Measurements from ENCODE around the gene PDK1.
A peak's percentile ranks its signal among the peaks of the same experiment; 100 is the strongest.
"Not testable (repeated sequence)": the region's sequence is repeated elsewhere in the genome, so short reads cannot be mapped to it uniquely, and the experiment has no call there.

PDK1 gene

DNA sequence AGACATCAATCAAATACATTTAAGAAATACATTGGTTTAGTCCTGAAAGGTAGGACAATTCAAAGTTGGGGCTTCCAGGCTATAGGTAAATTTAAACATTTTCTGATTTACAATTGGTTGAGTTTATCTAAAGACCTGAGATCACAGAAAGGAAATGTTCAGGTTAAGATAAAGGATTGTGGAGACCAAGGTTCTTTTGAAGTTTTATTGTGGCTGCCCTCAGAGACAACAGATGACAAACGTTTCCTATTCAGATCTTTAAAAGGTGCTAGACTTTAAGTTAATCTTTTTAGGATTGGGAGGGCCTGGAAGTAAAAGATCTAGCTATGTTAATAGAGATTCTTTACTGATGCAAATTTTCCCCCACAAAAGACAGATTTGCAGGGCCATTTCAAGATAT lies 6.1 kb upstream of the PDK1 start:
- DNase-seq; in situ Hi-C loops (cut with HindIII; ENCODE audit: low pct_ligation_motif_present, low pct_unique_long_range_greater_than_20kb, low sequenced_read_pairs): not testable (repeated sequence)

DNA sequence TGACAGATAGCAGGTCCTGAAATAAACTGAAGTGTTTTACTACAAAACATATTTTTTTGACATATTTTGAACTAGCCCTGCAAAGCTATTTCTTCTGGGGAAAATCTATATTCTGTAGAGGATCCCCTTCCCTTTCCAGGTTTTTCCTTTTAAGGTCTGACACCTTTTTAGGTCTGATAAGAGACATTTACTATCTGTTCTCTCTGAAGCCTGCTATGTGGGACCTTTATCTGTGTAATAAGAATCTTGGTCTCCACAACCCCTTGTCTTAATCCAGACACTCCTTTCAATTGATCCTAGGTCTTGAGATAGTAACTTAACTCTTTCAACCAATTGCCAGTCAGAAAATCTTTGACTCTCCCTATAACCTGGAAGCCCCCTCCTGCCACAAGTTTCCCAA lies 5.5 kb upstream of the PDK1 start:
- no peak for DNase-seq
- in situ Hi-C loops (cut with HindIII; ENCODE audit: low pct_ligation_motif_present, low pct_unique_long_range_greater_than_20kb, low sequenced_read_pairs) = no loop called here

DNA sequence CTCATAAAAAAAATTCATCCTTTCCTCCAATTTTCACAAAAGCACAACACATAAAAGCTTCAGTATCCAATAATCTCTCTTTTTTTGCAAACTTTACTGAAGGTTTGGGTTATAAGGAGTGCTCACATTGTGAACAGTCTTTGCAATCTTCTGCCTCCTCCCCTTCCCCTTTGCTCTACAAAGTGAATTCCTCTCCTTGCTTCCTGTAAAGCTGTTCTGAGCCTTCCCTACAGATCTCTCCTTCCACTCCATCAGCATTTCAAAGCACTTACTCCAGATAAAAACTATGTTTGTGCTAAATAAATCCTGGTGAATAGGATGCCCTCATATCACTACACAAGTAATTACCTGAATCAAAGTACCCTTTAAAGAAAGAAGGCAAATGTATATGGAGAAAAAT lies 4.6 kb upstream of the PDK1 start:
- in situ Hi-C loops (cut with HindIII; ENCODE audit: low pct_ligation_motif_present, low pct_unique_long_range_greater_than_20kb, low sequenced_read_pairs) = no loop called here

DNA sequence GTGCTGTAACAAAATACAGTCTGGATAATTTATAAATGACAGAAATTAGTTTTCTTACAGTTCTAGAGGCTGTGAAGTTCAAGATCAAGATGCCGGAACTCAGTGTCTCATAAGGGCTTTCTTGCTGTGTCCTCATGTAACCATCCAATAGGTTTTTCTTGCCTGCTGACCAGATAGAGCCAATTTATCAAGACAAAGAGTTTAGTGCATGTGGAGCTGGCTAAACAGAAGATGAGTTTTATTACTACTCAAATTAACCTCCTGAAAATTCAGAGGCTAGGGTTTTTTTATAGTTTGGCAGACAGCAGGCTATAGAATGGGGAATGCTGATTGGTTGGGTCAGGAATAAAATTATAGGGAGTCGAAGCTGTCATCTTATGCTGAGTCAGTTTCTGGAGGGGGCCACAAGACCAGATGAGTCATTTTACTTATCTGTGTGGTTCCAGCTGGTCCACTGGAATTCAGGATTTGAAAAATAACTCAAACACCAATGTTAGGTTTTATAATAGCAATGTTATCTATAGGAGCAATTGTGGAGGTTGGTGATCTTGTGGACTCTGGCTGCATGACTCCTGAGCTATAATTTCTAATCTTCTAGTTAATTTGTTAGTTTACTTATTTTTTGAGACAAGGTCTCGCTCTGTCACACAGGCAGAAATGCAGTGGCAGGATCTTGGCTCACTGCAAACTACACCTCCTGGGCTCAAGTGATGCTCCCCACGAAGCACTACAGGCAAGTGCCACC lies 3.2 kb upstream of the PDK1 start:
- peak; percentile 81 for DNase-seq
- in situ Hi-C loops (cut with HindIII; ENCODE audit: low pct_ligation_motif_present, low pct_unique_long_range_greater_than_20kb, low sequenced_read_pairs) = no loop called here

More for the DNA sequence above, 4.6 kb upstream of the PDK1 start:
- DNase-seq = peak; percentile 36

DNA sequence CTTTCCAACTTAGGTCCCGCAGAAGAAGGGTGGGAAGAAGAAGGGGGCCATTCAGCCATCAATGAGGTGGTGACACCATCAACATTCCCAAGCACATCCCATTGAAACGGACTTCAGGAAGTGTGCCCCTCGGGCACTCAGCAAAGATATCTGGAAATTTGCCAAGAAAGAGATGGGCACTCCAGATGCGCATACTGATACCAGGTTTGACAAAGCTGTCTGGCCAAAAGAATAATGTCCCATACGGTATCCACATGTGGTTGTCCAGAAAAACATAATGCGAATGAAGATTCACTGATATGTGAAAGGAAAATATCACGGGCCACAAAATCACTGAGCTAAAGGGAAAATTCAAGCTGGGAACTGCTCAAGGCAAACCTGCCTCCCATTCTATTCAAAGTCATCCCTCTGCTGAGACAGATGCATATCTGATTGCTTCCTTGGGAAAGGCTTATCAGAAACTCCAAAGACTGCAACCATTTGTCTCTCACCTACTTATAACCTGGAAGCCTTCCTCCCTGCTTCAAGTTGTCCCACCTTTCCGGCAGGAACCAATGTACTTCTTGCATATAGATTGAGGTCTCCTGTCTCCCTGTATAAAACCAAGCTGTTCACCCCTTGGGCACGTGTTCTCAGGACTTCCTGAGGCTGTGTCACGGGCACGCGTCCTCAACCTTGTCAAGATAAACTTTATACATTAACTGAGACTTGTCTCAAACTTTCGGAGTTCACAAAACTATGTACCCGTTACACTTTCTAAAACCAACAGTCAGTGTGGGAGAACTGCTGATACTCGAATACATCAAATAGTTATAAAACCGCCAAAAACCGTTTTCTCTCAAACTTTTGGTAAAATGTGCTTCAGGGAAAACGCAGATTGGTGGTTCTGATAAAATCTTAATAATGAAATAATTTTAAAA lies 1.3 kb upstream of the PDK1 start:
- in situ Hi-C loops (cut with HindIII; ENCODE audit: low pct_ligation_motif_present, low pct_unique_long_range_greater_than_20kb, low sequenced_read_pairs) = no loop called here
- DNase-seq = no peak

DNA sequence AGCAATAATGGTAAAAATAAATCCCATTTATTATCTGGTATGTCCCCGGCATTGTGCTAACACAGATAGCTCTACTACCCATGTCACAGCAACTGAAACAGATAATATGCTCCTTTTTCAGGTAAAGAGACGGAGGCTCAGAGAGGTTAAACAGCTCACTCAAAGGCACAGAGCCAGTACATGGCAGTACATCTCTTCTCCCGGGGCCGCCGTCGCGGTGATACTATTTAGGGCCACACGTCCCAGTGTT lies 693 bp upstream of the PDK1 start:
- in situ Hi-C loops (cut with HindIII; ENCODE audit: low pct_ligation_motif_present, low pct_unique_long_range_greater_than_20kb, low sequenced_read_pairs) = no loop called here
- DNase-seq = no peak

DNA sequence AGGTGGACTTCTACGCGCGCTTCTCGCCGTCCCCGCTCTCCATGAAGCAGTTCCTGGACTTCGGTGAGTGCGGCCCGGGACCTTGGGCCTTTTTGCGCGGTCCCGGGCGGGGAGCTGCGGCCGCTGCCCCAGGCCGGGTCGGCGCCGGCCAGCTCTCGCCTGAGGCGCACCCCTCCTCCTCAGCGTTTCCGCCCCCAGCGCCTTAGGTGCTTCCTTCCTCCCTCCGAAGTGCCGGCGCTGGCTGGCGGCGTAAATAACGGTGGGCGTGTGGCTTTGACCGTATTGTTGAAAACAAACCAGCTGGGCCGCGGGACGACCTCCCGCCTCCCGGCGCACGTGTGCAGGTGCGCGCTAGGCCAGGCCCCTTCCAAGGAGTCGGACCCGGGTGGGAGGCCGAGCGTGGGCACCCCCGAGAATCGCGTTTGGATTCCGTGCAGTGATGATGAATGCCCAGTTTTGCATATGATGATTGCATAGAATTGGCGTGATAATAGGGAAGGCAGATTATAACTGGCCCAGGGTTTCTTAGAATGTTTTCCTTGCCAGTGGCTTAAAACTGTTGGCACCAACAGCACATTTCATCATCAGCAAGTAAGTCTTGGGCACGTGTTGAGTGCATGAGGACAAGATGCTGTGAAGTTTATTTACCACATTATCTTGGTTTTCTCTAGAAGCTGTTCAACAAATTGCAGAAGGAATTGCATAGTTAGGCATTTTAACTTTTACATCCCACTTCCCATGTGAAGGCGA lies 569 bp downstream of the PDK1 start:
- DNase-seq = peak; percentile 70
- in situ Hi-C loops (cut with HindIII; ENCODE audit: low pct_ligation_motif_present, low pct_unique_long_range_greater_than_20kb, low sequenced_read_pairs) = no loop called here

DNA sequence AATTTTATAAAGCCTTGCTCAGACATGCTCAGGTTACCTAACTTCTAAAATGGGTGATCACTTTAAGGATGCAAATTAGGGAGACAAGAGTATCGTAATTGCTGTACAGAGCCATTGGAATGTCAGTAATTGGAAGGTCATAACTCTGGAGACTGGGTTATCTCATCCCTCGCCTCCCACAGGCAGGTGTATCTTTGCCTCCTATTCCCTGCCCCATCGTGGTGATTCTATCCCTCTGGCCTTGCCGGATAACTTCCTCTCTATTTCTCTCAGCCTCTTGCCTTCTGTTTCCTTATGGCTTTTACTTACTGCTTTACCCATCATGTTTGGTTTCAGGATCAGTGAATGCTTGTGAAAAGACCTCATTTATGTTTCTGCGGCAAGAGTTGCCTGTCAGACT lies 2.5 kb downstream of the PDK1 start:
- DNase-seq = no peak
- in situ Hi-C loops (cut with HindIII; ENCODE audit: low pct_ligation_motif_present, low pct_unique_long_range_greater_than_20kb, low sequenced_read_pairs) = no loop called here

DNA sequence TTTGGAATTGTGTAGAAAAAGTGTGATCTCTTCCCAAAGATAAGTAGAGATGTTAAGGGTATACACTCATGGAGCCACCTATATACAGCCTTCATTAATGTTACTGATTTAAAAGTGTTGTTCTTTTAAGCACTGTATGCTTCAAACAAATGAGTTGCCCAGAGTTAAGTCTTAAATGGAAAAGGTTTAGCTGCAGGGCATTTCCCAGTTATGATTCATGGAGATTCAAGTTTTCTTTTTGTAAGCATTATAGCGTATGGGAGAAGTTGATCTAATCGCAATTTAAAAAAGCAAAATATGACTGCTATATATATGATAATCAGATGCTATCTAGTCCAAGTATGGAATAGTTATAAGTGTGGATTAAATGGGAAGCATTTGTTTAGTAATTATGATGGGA lies 4.8 kb downstream of the PDK1 start:
- in situ Hi-C loops (cut with HindIII; ENCODE audit: low pct_ligation_motif_present, low pct_unique_long_range_greater_than_20kb, low sequenced_read_pairs) = no loop called here

DNA sequence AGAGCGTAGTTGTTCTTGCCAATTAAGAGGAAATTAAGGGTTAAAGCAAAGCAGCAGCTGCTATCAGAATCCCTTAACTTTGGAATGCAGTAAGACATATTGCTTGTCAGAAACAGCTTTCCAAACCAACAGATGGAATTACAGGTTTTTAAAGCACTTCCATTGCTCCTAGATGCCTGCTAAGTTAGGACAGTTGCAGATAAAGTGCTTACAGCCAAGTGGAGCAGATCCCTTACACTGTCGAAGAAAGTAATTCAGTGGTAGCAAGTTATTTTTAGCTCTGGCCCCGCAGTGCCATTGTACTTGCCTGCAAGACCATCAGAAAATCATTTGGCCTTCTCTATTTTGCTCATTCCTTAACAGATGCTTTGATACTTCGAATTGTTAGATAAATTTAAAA lies 5.4 kb downstream of the PDK1 start:
- in situ Hi-C loops (cut with HindIII; ENCODE audit: low pct_ligation_motif_present, low pct_unique_long_range_greater_than_20kb, low sequenced_read_pairs) = no loop called here
- no peak for DNase-seq

More for the DNA sequence above, 4.8 kb downstream of the PDK1 start:
- no peak for DNase-seq

DNA sequence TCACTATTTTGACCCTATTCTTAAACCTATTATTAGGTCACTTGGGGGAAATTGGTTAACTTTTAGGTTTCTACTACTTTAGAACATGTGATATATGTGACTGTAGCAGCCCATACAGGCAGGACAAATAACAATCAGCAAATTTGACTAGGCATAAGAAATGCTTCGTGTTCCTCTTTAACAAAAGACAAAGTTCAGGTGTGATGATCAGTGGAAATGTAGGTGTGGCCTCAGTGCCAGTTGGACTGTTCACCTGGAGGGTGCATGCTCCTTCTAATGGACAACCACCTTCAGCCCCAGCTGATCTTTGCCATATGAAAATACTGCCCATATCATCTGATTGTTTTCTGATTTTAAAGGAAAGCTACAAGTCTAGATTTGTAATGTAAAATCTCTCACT lies 6.4 kb downstream of the PDK1 start:
- DNase-seq = no peak
- in situ Hi-C loops (cut with HindIII; ENCODE audit: low pct_ligation_motif_present, low pct_unique_long_range_greater_than_20kb, low sequenced_read_pairs) = no loop called here

DNA sequence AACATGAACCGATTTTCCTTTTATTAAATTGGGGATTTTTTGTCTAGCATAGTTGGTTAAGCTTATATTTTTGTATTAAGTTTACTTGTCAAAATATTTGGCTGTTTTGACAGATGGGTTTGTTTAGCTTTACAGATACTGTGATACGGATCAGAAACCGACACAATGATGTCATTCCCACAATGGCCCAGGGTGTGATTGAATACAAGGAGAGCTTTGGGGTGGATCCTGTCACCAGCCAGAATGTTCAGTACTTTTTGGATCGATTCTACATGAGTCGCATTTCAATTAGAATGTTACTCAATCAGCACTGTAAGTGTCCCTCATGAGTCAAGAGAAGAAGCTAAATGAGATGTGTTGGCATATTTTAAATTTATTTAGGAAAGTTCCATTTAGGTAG lies 8.5 kb downstream of the PDK1 start:
- in situ Hi-C loops (cut with HindIII; ENCODE audit: low pct_ligation_motif_present, low pct_unique_long_range_greater_than_20kb, low sequenced_read_pairs) = no loop called here
- no peak for DNase-seq

DNA sequence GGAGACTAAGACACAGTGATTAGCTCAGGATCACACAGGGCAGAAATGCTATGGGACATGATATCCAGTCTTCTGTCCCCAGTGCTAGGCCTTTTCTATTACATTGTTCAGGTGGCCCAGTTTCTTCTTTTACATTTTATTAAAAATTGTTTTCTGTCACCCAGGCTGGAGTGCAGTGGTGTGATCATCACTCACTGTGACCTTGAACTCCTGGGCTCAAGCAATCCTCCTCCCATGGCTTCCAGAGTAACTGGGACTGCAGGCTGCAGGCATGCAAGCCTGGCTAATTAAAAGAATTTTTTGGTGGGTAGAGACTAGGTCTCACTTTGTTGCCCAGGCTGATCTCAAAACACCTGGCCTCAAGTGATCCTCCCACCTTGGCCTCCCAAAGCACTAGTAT lies 15.4 kb downstream of the PDK1 start:
- no peak for DNase-seq
- in situ Hi-C loops (cut with HindIII; ENCODE audit: low pct_ligation_motif_present, low pct_unique_long_range_greater_than_20kb, low sequenced_read_pairs) = no loop called here

DNA sequence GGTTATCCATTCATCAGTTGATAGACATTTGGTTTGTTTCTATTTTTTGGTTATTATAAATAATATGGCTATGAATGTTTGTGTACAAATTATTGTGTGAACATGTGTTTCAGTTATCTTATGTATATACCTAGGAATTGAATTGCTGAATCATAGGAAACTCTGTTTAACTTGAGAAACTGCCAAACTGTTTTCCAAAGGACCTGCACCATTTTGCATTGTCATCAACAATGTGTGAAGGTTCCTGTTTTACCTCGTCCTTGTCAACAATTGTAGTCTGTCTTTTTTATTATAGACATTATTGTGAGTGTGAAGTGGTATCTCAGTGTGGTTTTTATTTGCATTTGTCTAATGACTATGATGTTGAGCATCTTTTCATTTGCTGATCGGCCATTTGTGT lies 17.1 kb downstream of the PDK1 start:
- in situ Hi-C loops (cut with HindIII; ENCODE audit: low pct_ligation_motif_present, low pct_unique_long_range_greater_than_20kb, low sequenced_read_pairs) = no loop called here
- no peak for DNase-seq

DNA sequence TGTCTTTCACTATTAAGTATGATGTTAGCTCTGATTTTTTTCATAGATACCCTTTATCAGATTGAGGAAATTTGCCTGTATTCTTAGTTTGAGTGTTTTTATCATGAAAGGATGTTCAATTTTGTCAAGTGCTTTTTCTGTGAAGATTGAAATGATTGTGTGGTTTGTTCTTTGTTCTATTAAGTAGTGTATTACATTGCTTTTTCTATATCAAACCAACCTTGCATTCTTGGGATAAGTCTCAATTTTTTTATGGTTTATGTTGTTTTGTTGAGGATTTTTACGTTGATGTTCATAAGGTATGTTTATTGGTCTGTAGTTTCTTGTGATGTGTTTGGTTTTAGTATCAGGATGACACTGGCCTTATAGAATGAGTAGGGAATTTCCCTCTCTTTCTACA lies 19.1 kb downstream of the PDK1 start:
- DNase-seq = no peak
- in situ Hi-C loops (cut with HindIII; ENCODE audit: low pct_ligation_motif_present, low pct_unique_long_range_greater_than_20kb, low sequenced_read_pairs) = no loop called here

DNA sequence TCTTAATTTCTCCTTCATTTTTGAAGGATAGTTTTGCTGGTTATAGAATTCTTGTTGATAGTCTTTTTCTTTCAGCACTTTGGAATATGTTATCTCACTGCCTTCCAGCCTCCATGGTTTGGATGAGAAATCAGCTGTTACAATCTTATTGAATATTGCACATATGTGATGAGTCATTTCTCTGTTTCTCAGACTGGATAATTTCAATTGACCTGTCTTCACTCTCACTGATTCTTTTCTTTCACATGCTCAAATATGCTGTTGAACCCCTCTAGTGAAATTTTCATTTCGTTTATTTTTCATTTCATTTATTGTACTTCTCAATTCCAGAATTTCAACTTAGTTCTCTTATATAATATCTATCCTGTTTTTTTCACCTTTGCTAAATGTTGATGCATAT lies 22.2 kb downstream of the PDK1 start:
- in situ Hi-C loops (cut with HindIII; ENCODE audit: low pct_ligation_motif_present, low pct_unique_long_range_greater_than_20kb, low sequenced_read_pairs) = no loop called here
- no peak for DNase-seq

DNA sequence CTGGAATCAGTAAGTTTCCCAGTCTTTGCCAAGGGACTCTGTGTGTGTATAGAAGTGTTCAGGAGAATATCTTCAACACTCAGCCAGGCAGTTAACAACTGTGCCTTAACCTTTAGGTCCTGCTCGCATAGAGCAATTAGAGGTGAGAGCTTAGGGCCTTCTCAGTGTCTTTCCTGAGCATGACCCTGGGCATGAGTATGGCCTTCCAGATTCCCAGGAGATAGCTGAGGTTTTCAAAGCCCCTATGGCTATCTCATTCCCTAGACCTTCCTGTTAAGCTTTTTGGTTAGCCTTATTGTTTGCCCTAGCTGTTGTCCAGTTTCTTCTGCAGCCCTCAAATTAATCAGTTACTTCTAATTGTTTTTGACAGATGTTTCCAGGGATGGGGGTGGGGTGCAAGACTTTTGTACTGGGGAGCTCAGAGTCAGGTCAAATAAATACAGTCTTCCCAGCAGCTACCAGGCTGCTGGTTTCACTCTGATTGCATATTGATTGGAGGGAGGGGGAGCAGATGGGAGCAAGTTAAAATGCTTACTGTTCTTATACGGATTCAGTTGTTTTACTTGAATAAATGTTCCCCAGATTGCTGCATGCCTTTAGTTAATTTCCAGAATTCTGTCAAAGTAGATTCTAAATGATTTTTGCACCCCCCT lies 23.1 kb downstream of the PDK1 start:
- in situ Hi-C loops (cut with HindIII; ENCODE audit: low pct_ligation_motif_present, low pct_unique_long_range_greater_than_20kb, low sequenced_read_pairs) = no loop called here
- DNase-seq = no peak

DNA sequence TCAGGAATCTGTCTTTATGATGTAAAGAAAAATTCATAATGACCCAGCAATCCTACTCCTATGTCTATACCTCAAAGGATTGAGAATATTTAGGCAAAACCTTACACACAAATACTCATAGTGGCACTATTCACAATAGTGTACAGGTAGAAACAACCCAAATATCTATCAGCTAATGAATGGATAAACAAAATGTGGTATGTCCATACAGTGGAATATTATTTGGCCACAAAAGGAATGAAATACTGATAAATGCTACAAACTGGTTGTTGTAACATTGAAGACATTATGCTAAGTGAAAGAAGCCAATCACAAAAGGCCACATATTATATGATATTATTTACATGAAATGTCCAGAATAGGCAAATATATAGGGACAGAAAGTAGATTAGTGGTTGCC lies 24.7 kb downstream of the PDK1 start:
- in situ Hi-C loops (cut with HindIII; ENCODE audit: low pct_ligation_motif_present, low pct_unique_long_range_greater_than_20kb, low sequenced_read_pairs) = no loop called here

DNA sequence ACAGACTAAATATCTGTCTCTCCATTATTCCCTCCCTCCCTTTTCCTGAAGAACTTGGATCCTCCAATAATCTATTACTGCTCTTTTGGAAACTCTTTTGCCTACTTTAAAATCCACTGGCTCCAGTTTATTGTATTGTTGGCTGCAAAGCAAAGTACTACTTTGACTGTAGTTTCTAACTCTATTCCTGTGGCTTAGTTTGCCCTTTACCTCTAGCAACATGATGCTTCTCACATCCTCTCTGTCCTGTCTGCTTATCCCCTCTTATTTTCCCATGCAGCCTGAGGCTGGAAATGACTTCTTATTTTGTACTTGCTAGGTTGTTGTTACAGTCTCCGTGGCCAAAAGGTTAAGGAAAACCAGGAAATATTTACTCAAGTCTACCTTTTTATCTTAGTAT lies 26.8 kb downstream of the PDK1 start:
- DNase-seq = no peak
- in situ Hi-C loops (cut with HindIII; ENCODE audit: low pct_ligation_motif_present, low pct_unique_long_range_greater_than_20kb, low sequenced_read_pairs) = no loop called here

More for the DNA sequence above, 24.7 kb downstream of the PDK1 start:
- no peak for DNase-seq

All from ACHN (cell line).